ENCODE data around the gene TNFRSF4.

The TNFRSF4 gene

DNA sequence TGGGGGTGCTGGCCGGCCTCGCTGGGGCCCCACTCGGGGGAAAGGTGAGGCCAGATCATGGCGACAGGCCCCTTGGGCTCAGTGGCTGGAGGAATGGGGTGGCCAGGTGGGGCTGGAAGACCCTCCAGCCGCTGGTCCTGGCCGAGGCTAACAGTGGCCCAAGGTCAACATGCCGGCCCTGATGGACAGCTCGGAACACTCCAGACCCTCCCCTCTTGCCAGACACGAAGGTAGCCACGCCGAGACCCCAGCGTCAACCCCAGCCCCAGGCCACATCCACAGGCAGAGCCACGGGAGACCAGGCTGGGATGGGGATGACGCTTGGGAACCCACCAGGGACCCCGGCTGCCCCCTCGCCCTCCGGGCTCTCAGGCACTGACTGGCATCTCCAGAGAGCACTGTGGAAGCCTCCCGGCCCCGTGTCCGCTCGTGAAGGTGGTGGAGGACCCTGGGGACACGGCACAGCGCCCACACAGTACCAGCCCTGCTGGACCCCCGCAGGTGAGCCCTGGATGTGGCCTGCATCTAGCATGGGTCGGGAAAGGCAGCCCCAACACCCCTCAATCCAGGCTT is 33.5 kb upstream of the TNFRSF4 start:
- Histone ChIP-seq H3K9ac (no peak overlapping the region), H3K27ac (no peak overlapping the region), H3K4me2 (peak overlapping the region in 1 of 11 experiments; percentile 2; a peak in 1 of 22 replicates), H3K9me3 (replicated peaks in 1 of 11) (no peaks in the 10 kb centered on the region), H3K4me3 (no peak overlapping the region), H4K20me1 (peaks cover 42 to 82% (median 67%) of the 10 kb centered on the region in 11 experiments; a peak in 21 of 22 replicates), H3K36me3 (peaks cover 0 to 10% (median 4%) of the 10 kb centered on the region in 11 experiments; a peak in 14 of 22 replicates), H3K27me3 (peaks cover 34 to 54% (median 46%) of the 10 kb centered on the region in 11 experiments), H3K4me1 (peaks cover 17 to 73% (median 48%) of the 10 kb centered on the region in 10 experiments)
- TF ChIP-seq Cebpa-rat (IDR thresholded peaks at IDR 0.05), result no peak

DNA sequence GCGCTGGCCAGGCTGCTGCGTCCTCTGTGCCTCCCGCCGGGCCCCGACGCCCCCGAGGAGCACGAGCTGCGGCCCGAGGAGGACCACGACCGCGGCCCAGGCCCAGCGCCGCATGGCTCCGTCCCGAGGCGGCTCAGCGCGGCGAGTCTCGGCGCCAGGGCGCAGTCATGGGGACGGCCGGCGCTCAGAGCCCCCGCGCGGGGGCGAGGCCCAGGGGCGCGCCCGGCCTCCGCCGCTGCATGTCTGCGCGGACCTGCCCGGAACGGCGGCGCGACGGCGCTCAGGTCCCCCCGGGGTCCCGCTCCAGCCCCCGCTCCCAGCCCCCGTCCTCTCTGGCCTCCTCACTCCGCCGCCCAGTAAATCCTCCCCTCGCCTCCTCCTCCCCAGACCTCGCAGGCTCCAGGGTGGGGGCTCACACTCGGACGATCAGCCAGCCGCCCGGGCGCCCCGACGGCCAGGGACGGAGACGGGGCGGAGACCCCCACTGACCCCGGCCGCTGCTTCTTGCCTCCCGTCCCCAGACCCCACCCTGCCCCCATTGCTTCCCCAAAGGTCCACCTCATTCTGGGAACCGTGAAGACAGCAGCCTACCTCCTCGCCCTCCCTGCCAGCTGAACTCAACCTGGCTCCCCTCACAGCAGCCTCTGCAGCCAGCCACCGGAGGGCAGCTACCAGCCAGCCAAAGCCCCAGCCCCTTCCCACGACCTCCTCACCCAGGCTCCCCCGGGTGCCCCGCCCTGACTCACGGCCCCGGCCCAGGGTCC is 32.8 kb upstream of the TNFRSF4 start, which contains the start of gene C1QTNF12:
C1QTNF12 (minus strand) TSS at position 146 of the 764 bp plus-strand sequence; CDS start at position 114, 32 bp downstream.
- peaks cover 41 to 82% (median 71%) of the 10 kb centered on the region in 11 experiments; a peak in 21 of 22 replicates for H4K20me1 ChIP-seq
- peaks cover 34 to 61% (median 46%) of the 10 kb centered on the region in 11 experiments for H3K27me3 ChIP-seq
- H3K4me1 ChIP-seq, result peaks cover 17 to 73% (median 51%) of the 10 kb centered on the region in 10 experiments
- peak within 1 kb of the TSS in 6 of 11 experiments; percentile 5 to 37 (median 26); a peak in 8 of 22 replicates for H3K4me2 ChIP-seq
- H3K9me3 ChIP-seq (replicated peaks in 1 of 11), result no peaks in the 10 kb centered on the region
- H3K4me3 ChIP-seq, result no peak within 1 kb of the TSS
- no peak for TF ChIP-seq Cebpa-rat (IDR thresholded peaks at IDR 0.05)
- H3K36me3 ChIP-seq, result peaks cover 0 to 3% (median 0%) of the 10 kb centered on the region in 11 experiments; a peak in 2 of 22 replicates
- no peak within 1 kb of the TSS for H3K27ac ChIP-seq
- H3K9ac ChIP-seq, result no peak within 1 kb of the TSS

DNA sequence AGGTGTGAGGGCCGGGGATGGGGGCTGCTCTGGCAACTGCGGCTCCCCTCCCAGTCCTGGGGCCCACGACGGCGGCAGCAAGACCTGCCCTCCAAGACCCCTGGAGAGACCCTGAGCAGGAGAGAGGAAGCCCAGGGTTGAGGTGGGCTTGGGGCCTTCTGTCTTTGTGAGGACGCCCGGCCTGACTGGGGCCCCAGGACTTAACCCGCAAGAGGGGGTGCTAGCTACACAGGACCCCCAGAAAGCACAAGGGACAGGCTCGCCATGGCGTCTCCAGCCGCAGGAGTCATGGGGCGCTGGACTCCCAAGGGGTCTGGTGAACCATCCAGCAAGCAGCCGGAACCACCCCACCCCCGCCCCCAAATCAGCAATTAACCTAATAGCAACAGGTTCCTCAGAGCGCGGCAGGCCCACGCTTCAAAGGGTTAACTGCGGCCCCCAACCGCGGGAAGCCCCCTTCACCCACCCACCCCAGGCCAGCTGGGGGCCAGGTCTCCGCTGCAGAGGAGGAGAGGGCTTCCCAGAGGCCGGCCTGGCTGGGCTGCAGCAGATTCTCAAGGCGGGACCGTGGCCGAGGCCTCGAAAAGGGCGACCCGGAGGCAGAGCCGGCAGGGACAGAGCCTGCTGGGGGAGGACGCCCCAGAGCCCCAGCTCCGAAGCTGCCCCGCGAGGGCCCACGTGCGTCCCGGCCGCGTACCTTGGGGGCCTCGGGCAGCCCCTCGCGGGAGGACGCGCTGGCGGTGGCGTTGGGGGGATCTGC is 32.0 kb upstream of the TNFRSF4 start:
- Histone ChIP-seq H3K27ac (no peak overlapping the region), H3K4me2 (peak overlapping the region in 6 of 11 experiments; percentile 5 to 37 (median 26); a peak in 8 of 22 replicates), H3K36me3 (no peaks in the 10 kb centered on the region), H4K20me1 (peaks cover 39 to 83% (median 76%) of the 10 kb centered on the region in 11 experiments; a peak in 21 of 22 replicates), H3K27me3 (peaks cover 34 to 62% (median 46%) of the 10 kb centered on the region in 11 experiments), H3K4me3 (no peak overlapping the region), H3K4me1 (peaks cover 18 to 73% (median 51%) of the 10 kb centered on the region in 10 experiments), H3K9me3 (replicated peaks in 1 of 11) (no peaks in the 10 kb centered on the region), H3K9ac (no peak overlapping the region)
- no peak for TF ChIP-seq Cebpa-rat (IDR thresholded peaks at IDR 0.05)

DNA sequence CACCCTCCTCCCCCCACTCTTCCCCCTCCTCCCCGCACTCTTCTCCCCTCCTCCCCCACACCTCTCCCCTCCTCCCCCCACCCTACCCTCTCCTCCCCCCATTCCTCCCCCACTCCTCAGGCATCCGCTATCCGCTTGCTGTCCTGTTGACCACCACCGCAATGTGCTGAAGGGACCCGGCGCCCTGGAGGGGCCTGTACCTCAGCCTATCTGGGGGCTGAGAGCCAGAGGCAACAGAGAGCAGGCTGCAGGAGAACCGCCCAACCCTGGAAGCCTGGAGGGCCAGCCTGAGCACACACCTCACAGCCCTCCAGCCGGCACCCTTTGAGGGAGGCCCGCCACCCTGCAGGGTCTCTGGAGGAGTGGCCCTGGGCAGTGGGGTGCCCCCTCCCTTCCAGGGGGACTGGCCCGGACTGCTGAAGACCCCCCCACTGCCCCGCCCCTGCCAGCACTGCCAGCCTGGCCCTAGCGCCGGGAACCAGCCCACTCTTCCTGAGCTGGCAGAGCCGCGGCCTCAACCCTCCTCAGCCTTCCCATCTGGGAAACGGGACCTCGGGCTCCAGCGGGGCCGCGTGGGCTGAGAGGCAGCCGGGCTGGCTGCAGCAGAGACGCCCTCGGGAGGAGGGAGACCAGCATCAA is 31.3 kb upstream of the TNFRSF4 start:
- peaks cover 33 to 79% (median 69%) of the 10 kb centered on the region in 11 experiments; a peak in 21 of 22 replicates for H4K20me1 ChIP-seq
- no peaks in the 10 kb centered on the region for H3K9me3 ChIP-seq (replicated peaks in 1 of 11)
- peak overlapping the region in 3 of 11 experiments; percentile 24 to 37 (median 32); a peak in 5 of 22 replicates for H3K4me2 ChIP-seq
- H3K4me1 ChIP-seq, result peaks cover 15 to 70% (median 48%) of the 10 kb centered on the region in 10 experiments
- no peaks in the 10 kb centered on the region for H3K36me3 ChIP-seq
- no peak overlapping the region for H3K9ac ChIP-seq
- H3K27me3 ChIP-seq, result peaks cover 34 to 62% (median 46%) of the 10 kb centered on the region in 11 experiments
- no peak for TF ChIP-seq Cebpa-rat (IDR thresholded peaks at IDR 0.05)
- H3K4me3 ChIP-seq, result no peak overlapping the region
- H3K27ac ChIP-seq, result no peak overlapping the region

DNA sequence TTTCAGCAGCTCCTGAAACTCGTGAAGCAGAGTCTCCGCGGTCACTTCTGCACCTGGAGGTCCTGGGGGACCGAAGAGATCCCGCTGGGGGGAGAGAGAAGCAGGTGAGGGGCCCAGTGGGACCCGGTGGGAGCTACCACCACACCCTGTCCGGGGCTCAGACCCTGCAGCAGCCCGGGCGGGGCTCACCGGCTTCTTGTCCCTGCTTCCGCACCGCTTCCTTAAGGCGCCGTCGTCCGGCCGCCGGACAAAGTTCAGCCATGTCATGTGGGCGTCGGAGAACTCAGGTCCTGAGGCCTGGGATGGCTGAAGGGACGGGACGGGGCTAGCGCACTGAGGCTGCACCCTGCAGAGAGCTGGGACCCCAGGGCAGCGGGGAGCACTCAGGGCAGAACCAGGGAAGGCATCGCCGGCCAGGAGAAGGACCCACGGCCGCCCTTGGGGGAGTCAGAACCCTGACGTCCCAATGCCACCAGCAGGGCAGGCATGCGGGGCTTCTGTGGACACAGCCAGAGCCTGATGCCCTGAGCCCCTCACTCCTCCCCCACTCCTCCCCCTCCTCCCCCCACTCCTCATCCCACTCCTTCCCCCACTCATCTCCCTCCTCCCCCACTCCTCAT is 30.3 kb upstream of the TNFRSF4 start:
- no peak overlapping the region for H3K27ac ChIP-seq
- H4K20me1 ChIP-seq, result peaks cover 27 to 80% (median 65%) of the 10 kb centered on the region in 11 experiments; a peak in 21 of 22 replicates
- no peaks in the 10 kb centered on the region for H3K9me3 ChIP-seq (replicated peaks in 1 of 11)
- H3K27me3 ChIP-seq, result peaks cover 34 to 62% (median 46%) of the 10 kb centered on the region in 11 experiments
- no peak overlapping the region for H3K9ac ChIP-seq
- H3K4me2 ChIP-seq, result peak overlapping the region in 7 of 11 experiments; percentile 15 to 46 (median 34); a peak in 10 of 22 replicates
- no peaks in the 10 kb centered on the region for H3K36me3 ChIP-seq
- no peak for TF ChIP-seq Cebpa-rat (IDR thresholded peaks at IDR 0.05)
- peaks cover 9 to 70% (median 46%) of the 10 kb centered on the region in 10 experiments for H3K4me1 ChIP-seq
- no peak overlapping the region for H3K4me3 ChIP-seq

DNA sequence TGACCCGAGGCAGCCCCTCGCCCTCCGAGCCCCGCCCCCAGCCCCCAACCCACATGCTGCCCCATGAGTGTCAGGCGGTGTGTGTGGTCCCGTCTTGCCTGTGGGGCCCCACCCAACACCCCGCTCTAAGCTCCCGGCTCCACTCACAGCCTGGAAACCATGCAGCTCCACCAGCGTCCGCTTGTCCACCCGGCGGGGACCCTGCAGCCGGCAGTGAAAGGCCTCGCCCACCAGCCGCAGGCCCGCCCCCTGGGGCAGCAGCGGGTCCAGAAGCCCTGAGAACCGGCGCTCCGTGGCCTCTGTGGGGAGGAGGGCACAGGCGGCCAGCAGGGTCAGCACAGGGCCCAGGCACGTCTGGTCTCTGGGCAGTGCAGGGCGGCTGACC is 29.8 kb upstream of the TNFRSF4 start:
- no peaks in the 10 kb centered on the region for H3K9me3 ChIP-seq (replicated peaks in 1 of 11)
- peak overlapping the region in 7 of 11 experiments; percentile 15 to 46 (median 34); a peak in 10 of 22 replicates for H3K4me2 ChIP-seq
- H3K27me3 ChIP-seq, result peaks cover 34 to 62% (median 46%) of the 10 kb centered on the region in 11 experiments
- no peak overlapping the region for H3K9ac ChIP-seq
- no peaks in the 10 kb centered on the region for H3K36me3 ChIP-seq
- H3K27ac ChIP-seq, result no peak overlapping the region
- no peak for TF ChIP-seq Cebpa-rat (IDR thresholded peaks at IDR 0.05)
- peaks cover 27 to 85% (median 66%) of the 10 kb centered on the region in 11 experiments; a peak in 21 of 22 replicates for H4K20me1 ChIP-seq
- no peak overlapping the region for H3K4me3 ChIP-seq
- peaks cover 9 to 74% (median 48%) of the 10 kb centered on the region in 10 experiments for H3K4me1 ChIP-seq

DNA sequence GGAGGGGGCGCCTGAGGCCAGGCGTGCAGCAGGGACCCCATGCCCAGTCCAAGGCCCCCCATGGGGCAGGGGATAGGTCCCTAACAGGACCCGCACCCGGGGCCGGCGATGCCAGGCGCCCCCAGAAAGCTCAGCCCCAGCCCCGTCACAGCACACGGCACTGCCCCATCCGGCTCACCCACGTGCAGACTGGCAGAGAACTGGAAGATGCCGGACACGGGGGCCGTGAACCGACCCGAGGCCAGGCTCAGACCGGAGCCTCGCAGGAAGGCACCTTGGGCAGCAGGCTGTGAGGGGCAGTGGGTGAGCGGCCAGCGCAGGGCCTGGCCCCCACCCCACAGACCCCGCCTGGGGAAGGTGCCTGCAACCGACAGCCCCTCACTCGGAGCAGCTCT is 29.3 kb upstream of the TNFRSF4 start:
- Histone ChIP-seq H3K27me3 (peaks cover 31 to 63% (median 42%) of the 10 kb centered on the region in 11 experiments), H3K36me3 (no peaks in the 10 kb centered on the region), H3K4me1 (peaks cover 9 to 79% (median 53%) of the 10 kb centered on the region in 10 experiments), H4K20me1 (peaks cover 27 to 86% (median 69%) of the 10 kb centered on the region in 11 experiments; a peak in 21 of 22 replicates), H3K4me3 (no peak overlapping the region), H3K27ac (no peak overlapping the region), H3K9ac (no peak overlapping the region), H3K9me3 (replicated peaks in 1 of 11) (no peaks in the 10 kb centered on the region), H3K4me2 (peak overlapping the region in 6 of 11 experiments; percentile 18 to 56 (median 40); a peak in 9 of 22 replicates)
- no peak for TF ChIP-seq Cebpa-rat (IDR thresholded peaks at IDR 0.05)
